K562 (cell line): Measurements from ENCODE around the gene ECI2. TPM values are rescaled to one million over a fixed set of nuclear protein-coding genes. Genes with fewer than 3 reads are reported as not detected.

Experiments used
- ARID4B ChIP-seq: sonication (generic); formaldehyde crosslinking; IDR thresholded peaks from 2 replicates; pipeline ENCODE4 v1.8.0; 2022; ENCODE audit warnings: mild to moderate bottlenecking, missing genetic modification reagents
- ATF7 ChIP-seq: fragments of 450-650 bp; IDR thresholded peaks from 2 replicates; pipeline ENCODE4 v1.7.1; 2014; ENCODE audit warnings: mild to moderate bottlenecking, moderate library complexity
- CBX5 ChIP-seq: IDR thresholded peaks from 2 replicates; pipeline ENCODE4 v1.6.1; 2014; ENCODE audit warnings: low read depth, borderline replicate concordance
- EP300 ChIP-seq: IDR thresholded peaks from 2 replicates; pipeline ENCODE4 v1.6.1; 2012; ENCODE audit warnings: low read length, improper control_type of control experiment
- EP400 ChIP-seq: fragments of 450-650 bp; IDR thresholded peaks from 2 replicates; pipeline ENCODE4 v1.6.1; 2017; ENCODE audit warnings: antibody characterized with exemption, mild to moderate bottlenecking, moderate library complexity
- NFIX ChIP-seq: fragments of 250-450 bp; sonication (Bioruptor Pico); IDR thresholded peaks from 2 replicates; pipeline ENCODE4 v1.4.0; 2020; ENCODE audit warnings: low read depth, mild to moderate bottlenecking, moderate library complexity
- SUPT5H ChIP-seq: fragments of 450-650 bp; IDR thresholded peaks from 2 replicates; pipeline ENCODE4 v1.6.1; 2016
- TAF1 ChIP-seq: IDR thresholded peaks from 2 replicates; pipeline ENCODE4 v1.6.1; 2011; ENCODE audit warnings: mild to moderate bottlenecking, low read length, moderate library complexity; ENCODE audit not compliant: insufficient read depth, control insufficient read depth, severe bottlenecking; ENCODE audit errors: extremely low read depth
- ZBTB40 ChIP-seq, 2 experiments: fragments of 450-650 bp in 1 of 2; sonication (generic) in 1 of 2; formaldehyde crosslinking in 1 of 2; IDR thresholded peaks; 2 replicates each; pipeline versions ENCODE4 v1.7.1 to v1.9.0; 2016 to 2022; ENCODE audit warnings: inconsistent platforms in 1 of 2, mild to moderate bottlenecking in 1 of 2, missing genetic modification reagents in 1 of 2
- ZNF124 ChIP-seq: sonication (generic); formaldehyde crosslinking; IDR thresholded peaks from 2 replicates; pipeline ENCODE4 v1.8.1; 2022; ENCODE audit warnings: missing genetic modification reagents
- ZNF224 ChIP-seq: sonication (generic); formaldehyde crosslinking; IDR thresholded peaks from 2 replicates; pipeline ENCODE4 v1.8.0; 2022; ENCODE audit warnings: mild to moderate bottlenecking, missing genetic modification reagents
- ZNF586 ChIP-seq: fragments of 450-650 bp; formaldehyde crosslinking; conservative IDR thresholded peaks from 2 replicates; pipeline ENCODE4 v1.4.0; 2020; ENCODE audit warnings: mild to moderate bottlenecking, moderate library complexity
- ZNF668 ChIP-seq: fragments of 250-450 bp; sonication (Bioruptor Pico); IDR thresholded peaks from 2 replicates; pipeline ENCODE4 v1.8.0; 2022; ENCODE audit warnings: mild to moderate bottlenecking, inconsistent platforms
- polyA plus RNA-seq, 8 experiments: library from polyadenylated mRNA; depleted of rRNA in 4 of 8; stranded (reverse) in 5 of 8; unstranded in 3 of 8; fragments of >200 nt; fragmentation: Nextera tagmentation in 2 of 8; fragmentation: Illumina TruSeq in 1 of 8; extraction: Ambion mirVana in 2 of 8; extraction: Trizol in 1 of 8; gene quantifications; 2 replicates each; pipeline versions ENCODE4 v1.2.1 to v1.2.3, GENCODE V29; 2011 to 2014; ENCODE audit warnings: inconsistent platforms in 1 of 8, missing spikeins in 1 of 8
- total RNA-seq, 7 experiments: library from RNA; depleted of rRNA in 6 of 7; stranded (reverse); fragments of >200 nt in 6 of 7; fragmentation: Illumina TruSeq in 2 of 7; extraction: Trizol in 2 of 7; gene quantifications; 2 replicates each; pipeline versions ENCODE4 v1.2.1 to v1.2.3, GENCODE V29; 2011 to 2021; ENCODE audit warnings: low replicate concordance in 1 of 7

The ECI2 gene
- total and polyA plus RNA-seq, 9 of the 15 experiments (the other 6 are each of a cell fraction or from before 2014, with no cell fraction given) = 80.7 to 377 (median 142) TPM

- no peak for TF ChIP-seq ZNF124
- TF ChIP-seq ZNF224 (CRISPR knock-in tag) = no peak
- no peak for TF ChIP-seq ZBTB40 (IDR thresholded peaks at IDR 0.05)
- no peak for TF ChIP-seq ZBTB40 (CRISPR knock-in tag; IDR thresholded peaks at IDR 0.05)
- TF ChIP-seq ARID4B (CRISPR knock-in tag) = no peak
- no peak for TF ChIP-seq TAF1
- no peak for TF ChIP-seq CBX5
- no peak for TF ChIP-seq ZNF586 (CRISPR knock-in tag)
- TF ChIP-seq EP400 = no peak
- TF ChIP-seq ATF7 = no peak
- TF ChIP-seq ZNF668 (CRISPR knock-in tag) = no peak
- peak; percentile 16; the same call in 1 of the 2 replicates for TF ChIP-seq EP300
- no peak for TF ChIP-seq SUPT5H
- no peak for TF ChIP-seq NFIX (CRISPR knock-in tag)
Measured at GRCh38 chr6:4164117-4164442, 28.7 kb upstream of the ECI2 start (continued).
